ENCODE data around the gene LRG1. TPM values are rescaled to one million over a fixed set of nuclear protein-coding genes. Genes with fewer than 3 reads are reported as not detected.

Gene LRG1
- total and polyA plus RNA-seq, 9 of the 15 experiments (the other 6 are each of a cell fraction or from before 2014, with no cell fraction given), result 1.5 to 11.9 (median 8.7) TPM

- TF ChIP-seq RERE (CRISPR knock-in tag; IDR thresholded peaks at IDR 0.05; ENCODE audit: borderline replicate concordance), result no peak
- TF ChIP-seq RB1 (IDR thresholded peaks at IDR 0.05; ENCODE audit: low read depth), result peak; percentile 69
- TF ChIP-seq TRIM28 (IDR thresholded peaks at IDR 0.05), result no peak
- TF ChIP-seq HDAC2 (IDR thresholded peaks at IDR 0.05), result peak; percentile 81
- TF ChIP-seq TCFL5 (CRISPR knock-in tag; conservative IDR thresholded peaks at IDR 0.05), result no peak
- no peak for TF ChIP-seq CREBBP (IDR thresholded peaks at IDR 0.05; ENCODE audit: low read depth, low read length)
- TF ChIP-seq MEF2A (IDR thresholded peaks at IDR 0.05; ENCODE audit: control insufficient read depth, low read depth, low read length), result no peak
- no peak for TF ChIP-seq HMG20B (CRISPR knock-in tag; IDR thresholded peaks at IDR 0.05)
- no peak for TF ChIP-seq MYC (IDR thresholded peaks at IDR 0.05; ENCODE audit: low read depth, low read length)
- no peak for TF ChIP-seq MYC (CRISPR knock-in tag; IDR thresholded peaks at IDR 0.05; ENCODE audit: borderline replicate concordance, low read depth)
- TF ChIP-seq ZNF668 (CRISPR knock-in tag; IDR thresholded peaks at IDR 0.05), result no peak
- TF ChIP-seq CHD2 (IDR thresholded peaks at IDR 0.05; ENCODE audit: low read depth, low read length), result no peak
- TF ChIP-seq TAF7 (tag; IDR thresholded peaks at IDR 0.05), result no peak
- no peak for TF ChIP-seq ZNF507 (tag; conservative IDR thresholded peaks at IDR 0.05)
- no peak for TF ChIP-seq CBFA2T3 (IDR thresholded peaks at IDR 0.05)
- TF ChIP-seq RFX7 (CRISPR knock-in tag; IDR thresholded peaks at IDR 0.05), result no peak
- no peak for TF ChIP-seq ZNF77 (CRISPR knock-in tag; IDR thresholded peaks at IDR 0.05)
- TF ChIP-seq CEBPB (tag; IDR thresholded peaks at IDR 0.05), result no peak
- TF ChIP-seq CBX8 (IDR thresholded peaks at IDR 0.05; ENCODE audit: borderline replicate concordance, extremely low read depth, low read depth, low read length, poor library complexity, severe bottlenecking), result no peak
- TF ChIP-seq, protein P1, sequence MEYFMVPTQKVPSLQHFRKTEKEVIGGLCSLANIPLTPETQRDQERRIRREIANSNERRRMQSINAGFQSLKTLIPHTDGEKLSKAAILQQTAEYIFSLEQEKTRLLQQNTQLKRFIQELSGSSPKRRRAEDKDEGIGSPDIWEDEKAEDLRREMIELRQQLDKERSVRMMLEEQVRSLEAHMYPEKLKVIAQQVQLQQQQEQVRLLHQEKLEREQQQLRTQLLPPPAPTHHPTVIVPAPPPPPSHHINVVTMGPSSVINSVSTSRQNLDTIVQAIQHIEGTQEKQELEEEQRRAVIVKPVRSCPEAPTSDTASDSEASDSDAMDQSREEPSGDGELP (CRISPR knock-in tag; IDR thresholded peaks at IDR 0.05; ENCODE audit: borderline replicate concordance), result 0 out of 2 replicates have a peak, but pooled peaks have one; percentile 14
- peak in 2 of 3 experiments; percentile 26 to 53 for TF ChIP-seq YY1 (IDR thresholded peaks at IDR 0.05; ENCODE audit: borderline replicate concordance in 1 of 3, control insufficient read depth in 1 of 3, extremely low read depth in 1 of 3, insufficient read depth in 3 of 3, insufficient read length in 1 of 3, insufficient replicate concordance in 2 of 3, low read depth in 1 of 3, low read length in 2 of 3)
Observed at GRCh38 chr19:4583961-4584669, 44.3 kb upstream of the LRG1 start (continued).
